Measurements from ENCODE around the gene GAB1. TPM values are rescaled to one million over a fixed set of nuclear protein-coding genes. Genes with fewer than 3 reads are reported as not detected.

The GAB1 gene
- total and polyA plus RNA-seq, 2 of the 13 experiments (the other 11 are each of a cell fraction or from before 2014, with no cell fraction given): 8.7 to 14.7 TPM

DNA sequence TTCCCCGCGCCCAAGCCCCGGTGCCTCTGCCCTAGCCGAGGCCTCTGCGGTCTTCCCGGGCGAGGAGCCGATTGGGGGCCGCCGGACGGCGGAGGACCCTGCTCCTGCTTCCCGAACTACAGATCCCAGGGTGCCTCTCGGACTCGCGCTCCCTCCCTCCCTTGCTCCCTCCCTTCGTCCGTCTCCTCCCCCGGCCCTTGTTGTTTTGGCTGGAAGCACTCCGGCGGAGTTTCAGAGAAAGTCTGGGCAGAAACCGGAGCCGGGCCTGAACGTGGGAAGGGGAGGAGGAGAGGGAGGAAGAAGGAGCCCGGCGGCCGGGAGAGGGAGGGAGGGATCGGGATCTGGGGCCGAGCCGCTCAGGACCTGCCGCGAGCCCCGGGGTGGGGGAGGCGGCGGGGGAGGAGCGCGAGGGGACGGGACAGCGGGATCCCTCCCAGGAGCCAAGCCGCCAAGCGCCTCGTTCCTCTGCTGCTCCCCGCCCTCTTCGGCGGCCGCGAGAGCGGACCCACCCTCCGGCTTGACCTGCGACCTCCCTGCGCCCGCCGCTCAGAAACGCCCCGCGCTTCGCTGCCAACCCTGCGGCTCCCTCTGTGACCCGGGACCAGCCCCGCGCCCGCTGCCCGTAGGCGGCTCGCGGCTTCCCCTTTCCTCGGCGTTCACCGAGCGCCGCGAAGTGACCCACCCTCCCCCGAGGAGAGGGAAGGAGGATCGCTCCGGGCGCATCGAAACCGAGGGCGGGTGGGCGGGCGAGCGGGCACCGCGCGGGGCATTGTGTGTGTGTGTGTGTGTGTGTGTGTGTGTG lies 496 bp upstream of the GAB1 start (continued):
- TF ChIP-seq, protein P1, sequence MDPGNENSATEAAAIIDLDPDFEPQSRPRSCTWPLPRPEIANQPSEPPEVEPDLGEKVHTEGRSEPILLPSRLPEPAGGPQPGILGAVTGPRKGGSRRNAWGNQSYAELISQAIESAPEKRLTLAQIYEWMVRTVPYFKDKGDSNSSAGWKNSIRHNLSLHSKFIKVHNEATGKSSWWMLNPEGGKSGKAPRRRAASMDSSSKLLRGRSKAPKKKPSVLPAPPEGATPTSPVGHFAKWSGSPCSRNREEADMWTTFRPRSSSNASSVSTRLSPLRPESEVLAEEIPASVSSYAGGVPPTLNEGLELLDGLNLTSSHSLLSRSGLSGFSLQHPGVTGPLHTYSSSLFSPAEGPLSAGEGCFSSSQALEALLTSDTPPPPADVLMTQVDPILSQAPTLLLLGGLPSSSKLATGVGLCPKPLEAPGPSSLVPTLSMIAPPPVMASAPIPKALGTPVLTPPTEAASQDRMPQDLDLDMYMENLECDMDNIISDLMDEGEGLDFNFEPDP (CRISPR knock-in tag; conservative IDR thresholded peaks at IDR 0.05): no peak
- no peak for TF ChIP-seq SRF (IDR thresholded peaks at IDR 0.05; ENCODE audit: low read depth, low read length)
- TF ChIP-seq, protein P2, sequence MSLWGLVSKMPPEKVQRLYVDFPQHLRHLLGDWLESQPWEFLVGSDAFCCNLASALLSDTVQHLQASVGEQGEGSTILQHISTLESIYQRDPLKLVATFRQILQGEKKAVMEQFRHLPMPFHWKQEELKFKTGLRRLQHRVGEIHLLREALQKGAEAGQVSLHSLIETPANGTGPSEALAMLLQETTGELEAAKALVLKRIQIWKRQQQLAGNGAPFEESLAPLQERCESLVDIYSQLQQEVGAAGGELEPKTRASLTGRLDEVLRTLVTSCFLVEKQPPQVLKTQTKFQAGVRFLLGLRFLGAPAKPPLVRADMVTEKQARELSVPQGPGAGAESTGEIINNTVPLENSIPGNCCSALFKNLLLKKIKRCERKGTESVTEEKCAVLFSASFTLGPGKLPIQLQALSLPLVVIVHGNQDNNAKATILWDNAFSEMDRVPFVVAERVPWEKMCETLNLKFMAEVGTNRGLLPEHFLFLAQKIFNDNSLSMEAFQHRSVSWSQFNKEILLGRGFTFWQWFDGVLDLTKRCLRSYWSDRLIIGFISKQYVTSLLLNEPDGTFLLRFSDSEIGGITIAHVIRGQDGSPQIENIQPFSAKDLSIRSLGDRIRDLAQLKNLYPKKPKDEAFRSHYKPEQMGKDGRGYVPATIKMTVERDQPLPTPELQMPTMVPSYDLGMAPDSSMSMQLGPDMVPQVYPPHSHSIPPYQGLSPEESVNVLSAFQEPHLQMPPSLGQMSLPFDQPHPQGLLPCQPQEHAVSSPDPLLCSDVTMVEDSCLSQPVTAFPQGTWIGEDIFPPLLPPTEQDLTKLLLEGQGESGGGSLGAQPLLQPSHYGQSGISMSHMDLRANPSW (CRISPR knock-in tag; IDR thresholded peaks at IDR 0.05; ENCODE audit: borderline replicate concordance): no peak
- no peak for TF ChIP-seq CBX2 (IDR thresholded peaks at IDR 0.05; ENCODE audit: low read depth, low read length)
- no peak for TF ChIP-seq CBX2 (CRISPR knock-in tag; IDR thresholded peaks at IDR 0.05; ENCODE audit: low read depth)
- no peak for TF ChIP-seq U2AF2 (IDR thresholded peaks at IDR 0.05; ENCODE audit: low read depth, low read length)
- TF ChIP-seq, protein P3, sequence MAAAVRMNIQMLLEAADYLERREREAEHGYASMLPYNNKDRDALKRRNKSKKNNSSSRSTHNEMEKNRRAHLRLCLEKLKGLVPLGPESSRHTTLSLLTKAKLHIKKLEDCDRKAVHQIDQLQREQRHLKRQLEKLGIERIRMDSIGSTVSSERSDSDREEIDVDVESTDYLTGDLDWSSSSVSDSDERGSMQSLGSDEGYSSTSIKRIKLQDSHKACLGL (CRISPR knock-in tag; IDR thresholded peaks at IDR 0.05): no peak
- TF ChIP-seq IKZF4 (CRISPR knock-in tag; IDR thresholded peaks at IDR 0.05; ENCODE audit: borderline replicate concordance, low read depth, not compliant biosample characterization): no peak
- TF ChIP-seq, protein P4, sequence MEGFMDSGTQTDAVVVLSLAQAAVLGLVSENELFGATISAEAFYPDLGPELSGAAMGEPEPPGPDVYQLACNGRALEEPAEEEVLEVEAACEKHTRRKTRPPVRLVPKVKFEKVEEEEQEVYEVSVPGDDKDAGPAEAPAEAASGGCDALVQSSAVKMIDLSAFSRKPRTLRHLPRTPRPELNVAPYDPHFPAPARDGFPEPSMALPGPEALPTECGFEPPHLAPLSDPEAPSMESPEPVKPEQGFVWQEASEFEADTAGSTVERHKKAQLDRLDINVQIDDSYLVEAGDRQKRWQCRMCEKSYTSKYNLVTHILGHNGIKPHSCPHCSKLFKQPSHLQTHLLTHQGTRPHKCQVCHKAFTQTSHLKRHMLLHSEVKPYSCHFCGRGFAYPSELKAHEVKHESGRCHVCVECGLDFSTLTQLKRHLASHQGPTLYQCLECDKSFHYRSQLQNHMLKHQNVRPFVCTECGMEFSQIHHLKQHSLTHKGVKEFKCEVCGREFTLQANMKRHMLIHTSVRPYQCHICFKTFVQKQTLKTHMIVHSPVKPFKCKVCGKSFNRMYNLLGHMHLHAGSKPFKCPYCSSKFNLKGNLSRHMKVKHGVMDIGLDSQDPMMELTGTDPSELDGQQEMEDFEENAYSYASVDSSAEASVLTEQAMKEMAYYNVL (CRISPR knock-in tag; IDR thresholded peaks at IDR 0.05; ENCODE audit: borderline replicate concordance): peak; percentile 58; the same call in 1 of the 2 replicates
- TF ChIP-seq HOXA3 (CRISPR knock-in tag; IDR thresholded peaks at IDR 0.05): no peak
- TF ChIP-seq PPARG (CRISPR knock-in tag; conservative IDR thresholded peaks at IDR 0.05): no peak
- TF ChIP-seq, protein P5, sequence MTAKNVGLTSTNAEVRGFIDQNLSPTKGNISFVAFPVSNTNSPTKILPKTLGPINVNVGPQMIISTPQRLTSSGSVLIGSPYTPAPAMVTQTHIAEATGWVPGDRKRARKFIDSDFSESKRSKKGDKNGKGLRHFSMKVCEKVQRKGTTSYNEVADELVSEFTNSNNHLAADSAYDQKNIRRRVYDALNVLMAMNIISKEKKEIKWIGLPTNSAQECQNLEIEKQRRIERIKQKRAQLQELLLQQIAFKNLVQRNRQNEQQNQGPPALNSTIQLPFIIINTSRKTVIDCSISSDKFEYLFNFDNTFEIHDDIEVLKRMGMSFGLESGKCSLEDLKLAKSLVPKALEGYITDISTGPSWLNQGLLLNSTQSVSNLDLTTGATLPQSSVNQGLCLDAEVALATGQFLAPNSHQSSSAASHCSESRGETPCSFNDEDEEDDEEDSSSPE (CRISPR knock-in tag; IDR thresholded peaks at IDR 0.05): peak; percentile 28; the same call in 1 of the 2 replicates
- no peak for TF ChIP-seq ISL2 (CRISPR knock-in tag; IDR thresholded peaks at IDR 0.05)
- TF ChIP-seq, protein P6, sequence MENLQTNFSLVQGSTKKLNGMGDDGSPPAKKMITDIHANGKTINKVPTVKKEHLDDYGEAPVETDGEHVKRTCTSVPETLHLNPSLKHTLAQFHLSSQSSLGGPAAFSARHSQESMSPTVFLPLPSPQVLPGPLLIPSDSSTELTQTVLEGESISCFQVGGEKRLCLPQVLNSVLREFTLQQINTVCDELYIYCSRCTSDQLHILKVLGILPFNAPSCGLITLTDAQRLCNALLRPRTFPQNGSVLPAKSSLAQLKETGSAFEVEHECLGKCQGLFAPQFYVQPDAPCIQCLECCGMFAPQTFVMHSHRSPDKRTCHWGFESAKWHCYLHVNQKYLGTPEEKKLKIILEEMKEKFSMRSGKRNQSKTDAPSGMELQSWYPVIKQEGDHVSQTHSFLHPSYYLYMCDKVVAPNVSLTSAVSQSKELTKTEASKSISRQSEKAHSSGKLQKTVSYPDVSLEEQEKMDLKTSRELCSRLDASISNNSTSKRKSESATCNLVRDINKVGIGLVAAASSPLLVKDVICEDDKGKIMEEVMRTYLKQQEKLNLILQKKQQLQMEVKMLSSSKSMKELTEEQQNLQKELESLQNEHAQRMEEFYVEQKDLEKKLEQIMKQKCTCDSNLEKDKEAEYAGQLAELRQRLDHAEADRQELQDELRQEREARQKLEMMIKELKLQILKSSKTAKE (CRISPR knock-in tag; IDR thresholded peaks at IDR 0.05; ENCODE audit: borderline replicate concordance): 0 out of 2 replicates have a peak, but pooled peaks have one; percentile 4
- TF ChIP-seq ZFP62 (CRISPR knock-in tag; IDR thresholded peaks at IDR 0.05): no peak
- TF ChIP-seq, protein P7, sequence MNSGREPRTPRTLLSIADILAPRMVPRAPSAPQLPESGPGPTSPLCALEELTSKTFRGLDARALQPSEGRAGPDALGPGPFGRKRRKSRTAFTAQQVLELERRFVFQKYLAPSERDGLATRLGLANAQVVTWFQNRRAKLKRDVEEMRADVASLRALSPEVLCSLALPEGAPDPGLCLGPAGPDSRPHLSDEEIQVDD (CRISPR knock-in tag; IDR thresholded peaks at IDR 0.05; ENCODE audit: borderline replicate concordance): no peak
- TF ChIP-seq PRPF4 (IDR thresholded peaks at IDR 0.05; ENCODE audit: low read depth, low read length, poor library complexity, severe bottlenecking): no peak
